MCF 10A (cell line): ENCODE results near the gene PIGZ. TPM values are rescaled to one million over a fixed set of nuclear protein-coding genes. Genes with fewer than 3 reads are reported as not detected.

Experiments used
- BruUV-seq: library from RNA; stranded (reverse); fragments of 400-500 nt; replicated peaks from 2 replicates; lab custom pipeline; 2021; lab: Mats Ljungman, UMichigan
- CTCF ChIA-PET: fragments of 300-600 bp; sonication (Branson Sonifier 250); formaldehyde crosslinking; extraction: SDS; loops from one replicate; lab custom pipeline; 2021; ENCODE audit warnings: antibody characterized with exemption, inconsistent platforms; lab: Yijun Ruan, JAX
- POLR2A ChIA-PET: fragments of 300-600, 350-650 bp; sonication (Branson Sonifier 250); formaldehyde crosslinking; extraction: SDS; loops from one replicate; lab custom pipeline; 2020; ENCODE audit warnings: antibody characterized with exemption, inconsistent platforms; lab: Yijun Ruan, JAX
- DNase-seq: peaks from one replicate; pipeline ENCODE4 v3.0.0-alpha.2; 2018; ENCODE audit not compliant: unreplicated experiment
- H3K27ac Mint-ChIP-seq: one replicate; pipeline ENCODE4 v1.8.0; 2022; ENCODE audit warnings: mild to moderate bottlenecking, low read depth, mixed read lengths; ENCODE audit not compliant: unreplicated experiment
- H3K27me3 Mint-ChIP-seq: one replicate; pipeline ENCODE4 v1.8.0; 2022; ENCODE audit warnings: mixed read lengths; ENCODE audit not compliant: insufficient read depth, unreplicated experiment
- H3K36me3 Mint-ChIP-seq: one replicate; pipeline ENCODE4 v1.8.0; 2022; ENCODE audit warnings: mild to moderate bottlenecking, moderate library complexity, mixed read lengths; ENCODE audit not compliant: insufficient read depth, unreplicated experiment
- H3K4me1 Mint-ChIP-seq: one replicate; pipeline ENCODE4 v1.8.0; 2022; ENCODE audit warnings: mixed read lengths; ENCODE audit not compliant: insufficient read depth, unreplicated experiment
- H3K4me3 Mint-ChIP-seq: one replicate; pipeline ENCODE4 v1.8.0; 2022; ENCODE audit warnings: mild to moderate bottlenecking, moderate library complexity, mixed read lengths; ENCODE audit not compliant: unreplicated experiment
- H3K9me3 Mint-ChIP-seq: one replicate; pipeline ENCODE4 v1.8.0; 2022; ENCODE audit warnings: mixed read lengths; ENCODE audit not compliant: unreplicated experiment
- intact Hi-C: fragments of 100-400 bp; cut with micrococcal nuclease; formaldehyde crosslinking; loops from 2 replicates; pipeline ENCODE4 v1.14.1; 2022
- total RNA-seq: library from RNA; stranded (reverse); gene quantifications from 2 replicates; pipeline ENCODE4 v1.2.3, GENCODE V29; 2022
- TF ChIP-seq, protein P1 (sequence below): fragments of 200-600 bp; IDR thresholded peaks from one replicate; pipeline ENCODE4 v1.8.0; 2022; ENCODE audit warnings: antibody characterized with exemption, mild to moderate bottlenecking; ENCODE audit not compliant: unreplicated experiment

Gene PIGZ
- total RNA-seq, 1 experiment from 2014 or later: 5.2 TPM

DNA sequence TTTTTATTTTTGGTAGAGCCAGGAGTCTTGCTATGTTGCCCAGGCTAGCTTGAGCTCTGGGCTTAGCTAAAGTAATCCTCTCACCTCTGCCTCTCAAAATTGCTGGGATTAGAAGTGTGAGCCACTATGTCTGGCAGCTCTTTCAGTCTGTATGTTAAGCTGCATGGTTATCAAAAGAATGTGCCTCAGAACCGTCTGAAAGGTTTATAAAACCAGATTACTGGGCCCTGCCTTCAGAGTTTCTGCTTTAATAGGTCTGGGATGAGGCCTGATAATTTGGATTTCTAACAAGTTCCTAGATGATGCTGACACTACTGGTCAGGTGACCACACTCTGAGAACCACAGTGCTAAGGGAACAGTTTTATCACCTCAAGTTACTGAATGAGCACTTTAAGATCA is 66.3 kb downstream of the PIGZ start:
- no peaks in the 10 kb centered on the region for H3K4me1 Mint-ChIP-seq
- intact Hi-C loops: no loop called here

DNA sequence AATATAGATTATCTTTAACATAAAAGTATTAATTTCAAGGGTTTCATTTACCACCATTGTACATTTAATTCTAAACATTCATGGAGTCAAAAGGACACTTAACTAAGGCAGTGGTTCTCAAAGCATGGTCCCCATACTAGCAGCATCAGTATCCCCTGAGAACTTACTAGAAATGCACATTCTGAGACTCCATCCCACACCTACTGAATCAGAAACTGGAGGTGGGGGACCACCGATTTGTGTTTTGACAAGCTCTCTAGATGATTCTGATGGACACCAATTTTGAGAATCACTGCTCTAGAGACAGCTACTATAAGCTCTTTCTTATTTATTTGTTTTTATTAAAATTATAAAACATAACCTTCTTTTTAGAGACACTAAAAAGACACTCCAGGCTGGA is 66.9 kb downstream of the PIGZ start:
- ChIA-PET CTCF (interaction anchor here (0.8 kb wide), 1 partner anchor 10 kb away, joined by 4 read pairs; no protein-coding TSS in a partner anchor), POLR2A (interaction anchor here (0.6 to 1.4 kb wide), 2 partner anchors 33 to 116 kb away, joined by 3 to 6 read pairs; partner anchors contain the start of gene SENP5)
- H3K36me3 Mint-ChIP-seq: peaks cover 54% of the 10 kb centered on the region

More for the DNA sequence above, 66.3 kb downstream of the PIGZ start:
- ChIA-PET POLR2A (interaction anchor here (0.7 to 1.4 kb wide), 3 partner anchors 34 to 176 kb away, joined by 3 to 6 read pairs (median 3); partner anchors contain the start of genes NCBP2 and SENP5), CTCF (interaction anchor here (0.8 kb wide), 1 partner anchor 11 kb away, joined by 4 read pairs; no protein-coding TSS in a partner anchor)
- BruUV-seq: no TSS peak
- Mint-ChIP-seq H3K36me3 (peaks cover 58% of the 10 kb centered on the region), H3K4me3 (no peak overlapping the region), H3K27me3 (no peaks in the 10 kb centered on the region), H3K27ac (no peak overlapping the region), H3K9me3 (no peaks in the 10 kb centered on the region)
- TF ChIP-seq, protein P1, sequence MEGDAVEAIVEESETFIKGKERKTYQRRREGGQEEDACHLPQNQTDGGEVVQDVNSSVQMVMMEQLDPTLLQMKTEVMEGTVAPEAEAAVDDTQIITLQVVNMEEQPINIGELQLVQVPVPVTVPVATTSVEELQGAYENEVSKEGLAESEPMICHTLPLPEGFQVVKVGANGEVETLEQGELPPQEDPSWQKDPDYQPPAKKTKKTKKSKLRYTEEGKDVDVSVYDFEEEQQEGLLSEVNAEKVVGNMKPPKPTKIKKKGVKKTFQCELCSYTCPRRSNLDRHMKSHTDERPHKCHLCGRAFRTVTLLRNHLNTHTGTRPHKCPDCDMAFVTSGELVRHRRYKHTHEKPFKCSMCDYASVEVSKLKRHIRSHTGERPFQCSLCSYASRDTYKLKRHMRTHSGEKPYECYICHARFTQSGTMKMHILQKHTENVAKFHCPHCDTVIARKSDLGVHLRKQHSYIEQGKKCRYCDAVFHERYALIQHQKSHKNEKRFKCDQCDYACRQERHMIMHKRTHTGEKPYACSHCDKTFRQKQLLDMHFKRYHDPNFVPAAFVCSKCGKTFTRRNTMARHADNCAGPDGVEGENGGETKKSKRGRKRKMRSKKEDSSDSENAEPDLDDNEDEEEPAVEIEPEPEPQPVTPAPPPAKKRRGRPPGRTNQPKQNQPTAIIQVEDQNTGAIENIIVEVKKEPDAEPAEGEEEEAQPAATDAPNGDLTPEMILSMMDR: no peak
- DNase-seq: no peak

More for the DNA sequence above, 66.9 kb downstream of the PIGZ start:
- no peak for DNase-seq
- no peaks in the 10 kb centered on the region for H3K27me3 Mint-ChIP-seq
- H3K27ac Mint-ChIP-seq: no peak overlapping the region
- no peak overlapping the region for H3K4me3 Mint-ChIP-seq
- TF ChIP-seq, protein P1: no peak
- no peaks in the 10 kb centered on the region for H3K4me1 Mint-ChIP-seq
- H3K9me3 Mint-ChIP-seq: no peaks in the 10 kb centered on the region
- intact Hi-C loops: no loop called here
- no TSS peak for BruUV-seq

Other genes with a start within 250 kb of the PIGZ start
- 119 and 126 TPM in 2 replicates for gene PAK2, start 229.0 kb downstream of the PIGZ start, total RNA-seq
- 30.2 and 37.0 TPM in 2 replicates for gene SENP5, start 100.9 kb downstream of the PIGZ start, total RNA-seq
- 80.9 and 91.8 TPM in 2 replicates for gene NCBP2, start 26.3 kb downstream of the PIGZ start, total RNA-seq
- gene MELTF, start 61.0 kb upstream of the PIGZ start, total RNA-seq: 9.1 and 20.6 TPM in 2 replicates